ENCODE data around the gene PLXNA1. TPM values are rescaled to one million over a fixed set of nuclear protein-coding genes. Genes with fewer than 3 reads are reported as not detected.

The PLXNA1 gene
- total RNA-seq, 4 donors from 2014 or later = 13.2 to 23.9 (median 18.7) TPM

DNA sequence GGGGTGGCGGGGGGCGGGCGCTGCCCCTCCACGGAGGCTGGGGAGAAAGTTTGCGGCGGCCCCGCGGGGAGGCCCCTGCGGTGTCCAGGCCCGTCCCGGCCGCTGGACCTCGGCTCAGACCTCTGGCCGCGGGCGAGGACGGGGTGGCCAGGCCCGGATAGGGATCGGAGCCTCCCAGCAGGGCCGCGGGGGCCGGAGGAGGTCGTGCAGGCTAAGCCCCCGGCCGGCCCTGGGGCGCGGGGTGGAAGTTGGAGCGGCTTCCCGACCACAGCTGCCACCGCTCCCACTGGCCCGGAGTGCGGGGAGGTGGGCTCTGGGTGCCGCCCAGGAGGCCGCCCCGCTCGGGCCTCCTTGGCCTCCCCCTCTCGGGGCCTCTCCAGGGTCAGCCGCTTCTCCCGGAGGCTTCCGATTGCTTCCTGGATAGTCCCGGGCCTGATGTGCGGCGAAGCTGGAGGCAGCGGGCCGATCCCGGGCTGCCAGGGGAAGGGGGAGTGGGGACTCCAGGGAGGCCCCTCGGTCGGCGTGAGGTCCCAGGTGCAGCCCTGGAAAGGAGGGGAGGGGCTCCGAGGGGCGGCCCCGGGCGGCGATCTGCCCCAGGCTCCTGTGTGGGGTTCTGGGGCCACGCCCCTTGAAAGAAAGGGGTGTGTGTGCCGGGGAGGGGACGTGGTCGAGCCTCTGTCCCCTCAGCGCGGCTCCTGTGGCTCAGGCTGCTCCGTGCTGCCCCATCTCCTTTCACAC, 907 bp downstream of the PLXNA1 start:
- no peak for TF ChIP-seq CTCF (IDR thresholded peaks at IDR 0.05; ENCODE audit: low read depth)

GRCh38 chr3:126984391-126985131, 1.6 kb downstream of the PLXNA1 start:
- TF ChIP-seq CTCF (IDR thresholded peaks at IDR 0.05; ENCODE audit: low read depth) = no peak

DNA sequence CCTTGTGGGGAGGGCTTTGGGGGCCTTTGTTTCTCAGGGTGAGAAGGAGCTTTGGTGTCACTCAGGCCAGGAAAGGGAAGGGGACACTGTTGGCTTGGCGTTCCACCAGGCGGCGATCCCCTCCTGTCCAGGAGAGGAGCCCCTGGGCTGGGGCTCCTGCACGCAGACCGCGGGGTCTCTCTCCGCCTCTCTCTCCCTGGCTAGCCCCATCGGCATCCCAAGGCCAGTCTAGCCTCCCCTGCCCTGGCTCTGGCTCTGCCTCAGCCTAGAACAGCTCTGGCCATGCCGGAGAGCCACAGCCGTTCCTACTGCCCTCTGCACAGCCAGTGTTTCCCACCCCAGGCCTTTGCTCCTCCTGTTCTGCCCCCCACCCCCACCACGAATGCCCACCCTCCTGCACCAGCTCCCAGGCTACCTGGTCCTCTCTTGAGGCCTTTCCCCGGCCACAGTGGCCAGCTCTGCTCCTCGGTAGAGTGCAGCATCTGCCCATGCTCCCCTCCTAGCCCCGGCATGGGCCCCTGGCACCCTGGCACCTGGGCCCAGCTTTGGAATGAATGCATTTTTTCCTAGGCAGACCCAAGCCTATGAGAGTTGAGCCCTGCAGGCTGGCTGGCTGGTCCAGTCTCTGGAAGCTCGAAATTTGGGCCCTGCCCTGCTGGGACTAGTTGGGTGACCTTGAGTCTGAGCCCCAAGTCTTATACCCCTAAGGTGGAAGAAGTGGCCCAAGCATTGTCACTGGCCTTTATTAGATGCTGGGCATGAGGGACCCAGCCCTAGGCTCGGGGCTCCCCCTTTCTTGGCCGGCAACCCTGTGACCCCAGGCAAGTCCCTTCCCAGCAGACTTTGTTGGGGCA, 2.4 kb downstream of the PLXNA1 start:
- no peak for TF ChIP-seq CTCF (IDR thresholded peaks at IDR 0.05; ENCODE audit: low read depth)

GRCh38 chr3:126986001-126986400, 3.1 kb downstream of the PLXNA1 start:
- TF ChIP-seq CTCF (IDR thresholded peaks at IDR 0.05; ENCODE audit: low read depth) = no peak

GRCh38 chr3:126987129-126987528, 4.2 kb downstream of the PLXNA1 start:
- TF ChIP-seq CTCF (IDR thresholded peaks at IDR 0.05; ENCODE audit: low read depth) = no peak

DNA sequence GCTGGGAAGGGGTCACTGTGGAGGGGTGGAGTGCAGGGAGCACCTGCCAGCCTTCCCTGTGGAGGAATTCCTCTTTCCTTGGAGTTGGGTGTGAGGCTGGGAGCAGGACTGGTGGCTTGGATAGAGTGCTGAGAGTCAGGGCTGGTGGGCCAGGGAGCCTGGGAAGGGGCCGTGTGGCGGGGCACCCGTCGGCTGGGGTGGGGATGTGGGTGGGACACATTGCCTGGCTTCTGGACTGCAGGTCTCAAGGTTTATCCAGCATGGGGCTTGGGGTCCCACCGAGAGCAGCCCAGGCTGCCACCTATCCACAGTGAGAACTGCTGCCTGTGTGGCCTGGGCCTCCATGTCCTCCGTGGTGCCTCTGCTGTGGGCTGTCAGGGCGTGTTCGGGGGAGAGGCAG, 4.7 kb downstream of the PLXNA1 start:
- TF ChIP-seq CTCF (IDR thresholded peaks at IDR 0.05; ENCODE audit: low read depth) = no peak
